GM21515 (cell line): ENCODE measurements around the gene PGM2L1.
A peak's percentile ranks its signal among the peaks of the same experiment; 100 is the strongest.
"Not testable (repeated sequence)": the region's sequence is repeated elsewhere in the genome, so short reads cannot be mapped to it uniquely, and the experiment has no call there.

Experiments
- ATAC-seq: cut with Tn5 transposase; IDR thresholded peaks from one replicate; pipeline ENCODE4 v1.9.1; 2021; ENCODE audit not compliant: unreplicated experiment

Gene PGM2L1

GRCh38 chr11:74403607-74404321 lies 5.5 kb upstream of the PGM2L1 start:
- no peak for ATAC-seq

- no peak for ATAC-seq
Observed at GRCh38 chr11:74400606-74401005, 2.4 kb upstream of the PGM2L1 start.

GRCh38 chr11:74397501-74398243 lies 561 bp downstream of the PGM2L1 start:
- peak; percentile 17 for ATAC-seq

GRCh38 chr11:74392256-74392655 lies 6.0 kb downstream of the PGM2L1 start:
- ATAC-seq: no peak

GRCh38 chr11:74391193-74391592 lies 7.0 kb downstream of the PGM2L1 start:
- ATAC-seq: no peak

GRCh38 chr11:74390697-74391096 lies 7.5 kb downstream of the PGM2L1 start:
- ATAC-seq: no peak

GRCh38 chr11:74388678-74389327 lies 9.4 kb downstream of the PGM2L1 start:
- no peak for ATAC-seq

- no peak for ATAC-seq
Observed at GRCh38 chr11:74384641-74385040, 13.6 kb downstream of the PGM2L1 start.

GRCh38 chr11:74380746-74381439 lies 17.3 kb downstream of the PGM2L1 start:
- ATAC-seq: no peak

- ATAC-seq: no peak
Observed at GRCh38 chr11:74377689-74378088, 20.5 kb downstream of the PGM2L1 start.

GRCh38 chr11:74373382-74373781 lies 24.9 kb downstream of the PGM2L1 start:
- no peak for ATAC-seq

GRCh38 chr11:74371269-74372052 lies 26.8 kb downstream of the PGM2L1 start:
- ATAC-seq: no peak

GRCh38 chr11:74370123-74370522 lies 28.1 kb downstream of the PGM2L1 start:
- no peak for ATAC-seq

GRCh38 chr11:74367881-74368280 lies 30.4 kb downstream of the PGM2L1 start:
- no peak for ATAC-seq

- no peak for ATAC-seq
Observed at GRCh38 chr11:74366576-74366975, 31.7 kb downstream of the PGM2L1 start.

- not testable (repeated sequence) for ATAC-seq
Observed at GRCh38 chr11:74365805-74366204, 32.4 kb downstream of the PGM2L1 start.

GRCh38 chr11:74357449-74357848 lies 40.8 kb downstream of the PGM2L1 start:
- no peak for ATAC-seq

GRCh38 chr11:74355626-74356025 lies 42.6 kb downstream of the PGM2L1 start:
- no peak for ATAC-seq

GRCh38 chr11:74354036-74354435 lies 44.2 kb downstream of the PGM2L1 start:
- no peak for ATAC-seq

- ATAC-seq: no peak
Observed at GRCh38 chr11:74347381-74347780, 50.9 kb downstream of the PGM2L1 start.

GRCh38 chr11:74345420-74345819 lies 52.8 kb downstream of the PGM2L1 start:
- no peak for ATAC-seq
